SHP77 treated with DMSO at 0.1 percent for 48 hours (cell line): Measurements from ENCODE around the gene CLDND2.
A peak's percentile ranks its signal among the peaks of the same experiment; 100 is the strongest.

Source experiments
- DNase-seq: peaks from one replicate; lab custom pipeline; 2025; lab: John Stamatoyannopoulos, UW

Gene CLDND2

GRCh38 chr19:51354103-51354741, 14.6 kb downstream of the CLDND2 start:
- no peak for DNase-seq

GRCh38 chr19:51352783-51353360, 15.9 kb downstream of the CLDND2 start:
- no peak for DNase-seq

GRCh38 chr19:51351266-51351990, 17.4 kb downstream of the CLDND2 start:
- no peak for DNase-seq

GRCh38 chr19:51347209-51347928, 21.4 kb downstream of the CLDND2 start:
- DNase-seq: no peak

GRCh38 chr19:51346742-51347141, 22.1 kb downstream of the CLDND2 start:
- DNase-seq: no peak

GRCh38 chr19:51345076-51345620, 23.7 kb downstream of the CLDND2 start:
- no peak for DNase-seq

GRCh38 chr19:51342631-51343569, 25.9 kb downstream of the CLDND2 start:
- DNase-seq: no peak

GRCh38 chr19:51341976-51342580, 26.7 kb downstream of the CLDND2 start, which contains the start of gene VSIG10L:
TSS of gene VSIG10L (minus strand) at chr19:51342139. CDS start at chr19:51342124, 15 bp downstream.
- DNase-seq: no peak

- no peak for DNase-seq
Observed at GRCh38 chr19:51341066-51341465, 27.7 kb downstream of the CLDND2 start.

- DNase-seq: peak; percentile 74
Observed at GRCh38 chr19:51339687-51340656, 28.8 kb downstream of the CLDND2 start.

- no peak for DNase-seq
Observed at GRCh38 chr19:51339313-51339686, 29.5 kb downstream of the CLDND2 start.

GRCh38 chr19:51338563-51339312, 30.1 kb downstream of the CLDND2 start:
- peak; percentile 70 for DNase-seq

- DNase-seq: no peak
Observed at GRCh38 chr19:51337861-51338562, 30.8 kb downstream of the CLDND2 start.

GRCh38 chr19:51337141-51337860, 31.5 kb downstream of the CLDND2 start:
- DNase-seq: no peak

GRCh38 chr19:51333836-51334460, 34.9 kb downstream of the CLDND2 start:
- DNase-seq: peak; percentile 69

- DNase-seq: no peak
Observed at GRCh38 chr19:51331716-51332115, 37.1 kb downstream of the CLDND2 start.

GRCh38 chr19:51331193-51331592, 37.6 kb downstream of the CLDND2 start:
- DNase-seq: no peak
